Fibroblast of pulmonary artery (primary cell): Measurements from ENCODE around the gene HS3ST2.

ENCODE experiments used
- DNase-seq: peaks from one replicate; pipeline ENCODE4 v3.0.0-alpha.2; 2010; ENCODE audit warnings: low read depth
- H3K4me3 ChIP-seq: replicated peaks from 2 replicates; pipeline ENCODE4 v1.5.1; 2011; ENCODE audit warnings: low read depth, mild to moderate bottlenecking, control low read depth, low read length, moderate library complexity
- CTCF ChIP-seq: IDR thresholded peaks from 2 replicates; pipeline ENCODE4 v1.5.1; 2011; ENCODE audit warnings: mild to moderate bottlenecking, control low read depth, low read length, inconsistent platforms; ENCODE audit errors: missing control alignments

HS3ST2 gene

GRCh38 chr16:22946433-22946832, 132.5 kb downstream of the HS3ST2 start:
- no peak for DNase-seq
- no peak for TF ChIP-seq CTCF
- H3K4me3 ChIP-seq = no peak overlapping the region

- no peak overlapping the region for H3K4me3 ChIP-seq
- TF ChIP-seq CTCF = no peak
- no peak for DNase-seq
These were observed 134.2 kb downstream of the HS3ST2 start for GRCh38 chr16:22948058-22948602.

DNA sequence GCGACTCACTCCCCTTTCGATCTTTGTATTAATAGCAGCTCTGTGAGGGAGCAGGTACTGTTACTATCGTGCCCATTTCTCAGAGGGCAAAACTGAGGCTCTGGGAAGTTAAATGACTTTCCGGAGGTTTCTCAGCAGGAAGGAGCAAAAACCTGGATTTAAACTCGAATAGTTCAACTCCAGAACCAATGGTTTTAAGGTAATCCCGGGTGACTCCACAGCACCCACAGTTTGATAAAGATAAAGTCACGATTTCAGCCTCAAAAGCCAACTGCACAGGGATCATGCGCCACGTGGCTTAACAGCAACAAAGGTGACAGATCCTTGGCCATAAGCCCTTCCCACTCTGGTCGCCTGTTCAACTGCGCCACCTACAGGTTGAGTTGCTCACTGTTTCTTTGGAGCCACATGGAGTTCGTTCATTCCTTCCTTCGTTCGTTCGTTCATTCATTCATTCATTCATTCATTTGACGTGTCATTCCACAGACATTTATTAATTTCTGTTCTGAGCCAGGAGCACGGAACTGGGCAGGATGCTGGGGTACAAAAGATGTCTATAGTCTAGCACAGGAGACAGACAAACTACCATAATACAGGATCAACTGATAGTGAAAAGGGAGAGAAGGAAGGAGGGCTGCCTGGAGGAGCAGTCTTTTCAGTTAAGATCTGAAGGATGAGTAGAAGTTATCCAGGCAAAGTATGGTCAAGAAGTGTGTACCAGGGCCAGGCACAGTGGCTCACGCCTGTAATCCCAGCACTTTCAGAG, 134.8 kb downstream of the HS3ST2 start:
- TF ChIP-seq CTCF = peak; percentile 71
- DNase-seq = peak; percentile 76
- H3K4me3 ChIP-seq = no peak overlapping the region

- H3K4me3 ChIP-seq = no peak overlapping the region
- DNase-seq = no peak
- no peak for TF ChIP-seq CTCF
These were observed 141.6 kb downstream of the HS3ST2 start for GRCh38 chr16:22955461-22956070.

GRCh38 chr16:22961206-22961605, 147.2 kb downstream of the HS3ST2 start:
- no peak overlapping the region for H3K4me3 ChIP-seq
- no peak for DNase-seq
- no peak for TF ChIP-seq CTCF

GRCh38 chr16:22962905-22963304, 148.9 kb downstream of the HS3ST2 start:
- no peak for TF ChIP-seq CTCF
- DNase-seq = no peak
- H3K4me3 ChIP-seq = no peak overlapping the region
